ENCODE results near the gene AGPAT1. TPM values are rescaled to one million over a fixed set of nuclear protein-coding genes. Genes with fewer than 3 reads are reported as not detected.

The AGPAT1 gene
- polyA plus RNA-seq, 3 donors = 9.9 to 34.4 (median 11.3) TPM

GRCh38 chr6:32176476-32177182 is 745 bp upstream of the AGPAT1 start:
- Histone ChIP-seq H3K79me2 (ENCODE audit: insufficient read depth, low read length) (peaks cover 49% of the 10 kb centered on the region), H3K27me3 (ENCODE audit: control insufficient read depth in 2 of 2, insufficient read depth in 2 of 2, low read length in 2 of 2) (no peaks in the 10 kb centered on the region), H3K36me3 (replicated peaks in 1 of 2; ENCODE audit: control insufficient read depth in 1 of 2, insufficient read depth in 2 of 2, low read length in 2 of 2) (peaks cover 11 to 18% of the 10 kb centered on the region in 2 donors), H3K9ac (ENCODE audit: insufficient read depth, low read length, poor library complexity, severe bottlenecking) (peak overlapping the region; percentile 81), H3K27ac (ENCODE audit: low read depth in 1 of 2, low read length in 2 of 2) (peak overlapping the region; percentile 89 to 90), H2AFZ (ENCODE audit: insufficient read depth, low read depth, low read length, poor library complexity, severe bottlenecking) (peak overlapping the region; percentile 93), H3K4me1 (ENCODE audit: control insufficient read depth in 1 of 2, insufficient read depth in 2 of 2, low read length in 2 of 2) (peaks cover 49 to 64% of the 10 kb centered on the region in 2 donors), H3K4me3 (replicated peaks in 1 of 3; ENCODE audit: low read depth in 2 of 3, low read length in 3 of 3) (peak overlapping the region; percentile 71 to 94 (median 82)), H3K9me3 (replicated peaks in 1 of 2; ENCODE audit: control insufficient read depth in 1 of 2, insufficient read depth in 1 of 2, low read length in 2 of 2) (no peaks in the 10 kb centered on the region), H3K4me2 (replicated peaks; ENCODE audit: extremely low read depth, low read length, poor library complexity, severe bottlenecking) (peak overlapping the region; percentile 97), H4K20me1 (ENCODE audit: insufficient read depth, low read length) (no peaks in the 10 kb centered on the region)
- no peaks in the 10 kb centered on the region for H3K9me3 Mint-ChIP-seq
- H3K36me3 Mint-ChIP-seq = peaks cover 16 to 18% of the 10 kb centered on the region in 2 donors
- TF ChIP-seq CTCF (IDR thresholded peaks at IDR 0.05) = no peak
- peaks cover 0 to 4% (median 0%) of the 10 kb centered on the region in 3 donors for H3K27me3 Mint-ChIP-seq (ENCODE audit: low read depth in 3 of 3)
- intact Hi-C loops (cut with micrococcal nuclease) = loop anchor here (1.0 to 5.0 kb wide), 2 partner anchors 28 to 54 kb away; no protein-coding TSS in a partner anchor
- peaks cover 75% of the 10 kb centered on the region for H3K4me1 Mint-ChIP-seq
- peak overlapping the region; percentile 90 to 98 for H3K4me3 Mint-ChIP-seq
- DNase-seq = peak in 2 of 3 donors; percentile 32 to 66
- H3K27ac Mint-ChIP-seq = peak overlapping the region; percentile 96 to 100 (median 100)
- WGBS (ENCODE audit: insufficient coverage) = 64% methylated on average over 2 of the region's 5 CpGs

DNA sequence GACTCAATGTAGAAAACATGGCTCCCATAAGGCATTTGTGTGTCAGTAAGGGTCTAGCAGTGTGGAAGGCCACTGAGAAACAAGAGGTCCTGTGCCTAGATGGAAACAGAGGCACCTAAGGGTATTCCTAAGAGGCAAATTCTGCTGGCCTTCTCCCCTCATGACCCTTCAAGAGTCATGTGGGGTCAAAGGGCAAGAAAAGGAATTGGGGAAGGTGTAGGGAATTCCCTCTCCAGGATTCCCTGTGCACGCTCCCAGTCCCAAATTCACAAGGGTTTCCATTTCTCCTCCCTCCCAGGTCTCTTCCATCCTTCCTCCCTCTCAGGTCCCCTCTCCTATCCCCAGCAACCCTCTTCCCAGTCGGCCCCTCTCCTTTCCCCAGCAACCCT is 568 bp downstream of the AGPAT1 start:
- H3K4me1 Mint-ChIP-seq = peaks cover 63% of the 10 kb centered on the region
- Histone ChIP-seq H3K9ac (ENCODE audit: insufficient read depth, low read length, poor library complexity, severe bottlenecking) (peak overlapping the region; percentile 81), H2AFZ (ENCODE audit: insufficient read depth, low read depth, low read length, poor library complexity, severe bottlenecking) (peak overlapping the region; percentile 93), H3K79me2 (ENCODE audit: insufficient read depth, low read length) (peaks cover 39% of the 10 kb centered on the region), H3K4me3 (replicated peaks in 1 of 3; ENCODE audit: low read depth in 2 of 3, low read length in 3 of 3) (peak overlapping the region; percentile 71 to 94 (median 82)), H3K4me2 (replicated peaks; ENCODE audit: extremely low read depth, low read length, poor library complexity, severe bottlenecking) (peak overlapping the region; percentile 97), H3K27me3 (ENCODE audit: control insufficient read depth in 2 of 2, insufficient read depth in 2 of 2, low read length in 2 of 2) (no peaks in the 10 kb centered on the region), H4K20me1 (ENCODE audit: insufficient read depth, low read length) (no peaks in the 10 kb centered on the region), H3K27ac (ENCODE audit: low read depth in 1 of 2, low read length in 2 of 2) (peak overlapping the region in 1 of 2 donors; percentile 90), H3K36me3 (replicated peaks in 1 of 2; ENCODE audit: control insufficient read depth in 1 of 2, insufficient read depth in 2 of 2, low read length in 2 of 2) (peaks cover 9 to 16% of the 10 kb centered on the region in 2 donors), H3K4me1 (ENCODE audit: control insufficient read depth in 1 of 2, insufficient read depth in 2 of 2, low read length in 2 of 2) (peaks cover 49 to 62% of the 10 kb centered on the region in 2 donors), H3K9me3 (replicated peaks in 1 of 2; ENCODE audit: control insufficient read depth in 1 of 2, insufficient read depth in 1 of 2, low read length in 2 of 2) (no peaks in the 10 kb centered on the region)
- H3K36me3 Mint-ChIP-seq = peaks cover 14 to 16% of the 10 kb centered on the region in 2 donors
- WGBS (ENCODE audit: insufficient coverage) = 0% methylated on average over 1 of the region's 2 CpGs
- peak overlapping the region; percentile 90 to 98 for H3K4me3 Mint-ChIP-seq
- H3K27ac Mint-ChIP-seq = peak overlapping the region; percentile 44 to 100 (median 96)
- intact Hi-C loops (cut with micrococcal nuclease) = loop anchor here (2.0 to 5.0 kb wide), 2 partner anchors 21 to 53 kb away; partner anchors contain the start of gene PPT2 (in 1 of the 2)
- H3K9me3 Mint-ChIP-seq = no peaks in the 10 kb centered on the region
- TF ChIP-seq CTCF (IDR thresholded peaks at IDR 0.05) = no peak
- H3K27me3 Mint-ChIP-seq (ENCODE audit: low read depth in 3 of 3) = peaks cover 0 to 4% (median 2%) of the 10 kb centered on the region in 3 donors
- DNase-seq = no peak
